H1 (cell line): ENCODE data around the gene PPFIA4. TPM values are rescaled to one million over a fixed set of nuclear protein-coding genes. Genes with fewer than 3 reads are reported as not detected.

ENCODE experiments used
- CTCF ChIA-PET: fragments of 300-600 bp; sonication (Branson Sonifier 250); formaldehyde crosslinking; loops from one replicate; lab custom pipeline; 2021; ENCODE audit not compliant: partially characterized antibody; lab: Charles Lee
- POLR2A ChIA-PET: fragments of 300-600 bp; sonication (Branson Sonifier 250); formaldehyde crosslinking; loops from one replicate; lab custom pipeline; 2021; ENCODE audit warnings: inconsistent platforms; ENCODE audit not compliant: partially characterized antibody; lab: Charles Lee
- DNase-seq, 2 experiments: peaks; one replicate each; pipeline versions ENCODE4 v3.0.0 to v3.0.0-alpha.2; 2010 to 2022; ENCODE audit warnings: low spot score in 2 of 2, low read depth in 1 of 2, mixed read lengths in 1 of 2
- FAIRE-seq: peaks from 2 replicates; lab custom pipeline; 2011; peaks lifted over from hg19 to GRCh38; lab: Jason Lieb, UNC
- H2AFZ ChIP-seq: 2 replicates; pipeline ENCODE4 v1.8.1; 2012; ENCODE audit warnings: low read length, inconsistent platforms
- H2AK5ac ChIP-seq: 2 replicates; pipeline ENCODE4 v1.6.1; 2013; ENCODE audit warnings: low read depth, low read length
- H2BK120ac ChIP-seq: replicated peaks from 2 replicates; pipeline ENCODE3; 2013; ENCODE audit warnings: low read depth, low read length, inconsistent platforms
- H2BK12ac ChIP-seq: 2 replicates; pipeline ENCODE4 v1.6.1; 2013; ENCODE audit warnings: low read depth, low read length
- H2BK15ac ChIP-seq: 2 replicates; pipeline ENCODE4 v1.6.1; 2013; ENCODE audit warnings: low read length
- H2BK20ac ChIP-seq: 2 replicates; pipeline ENCODE4 v1.6.1; 2013; ENCODE audit warnings: low read length
- H2BK5ac ChIP-seq: 2 replicates; pipeline ENCODE4 v1.6.1; 2013; ENCODE audit warnings: low read depth, low read length
- H3K14ac ChIP-seq: 2 replicates; pipeline ENCODE4 v1.6.1; 2013; ENCODE audit warnings: inconsistent platforms; ENCODE audit not compliant: insufficient read length
- H3K18ac ChIP-seq: 2 replicates; pipeline ENCODE4 v1.6.1; 2013; ENCODE audit warnings: low read length; ENCODE audit errors: extremely low read depth
- H3K23ac ChIP-seq: 2 replicates; pipeline ENCODE4 v1.6.1; 2013; ENCODE audit warnings: inconsistent platforms; ENCODE audit not compliant: insufficient read length
- H3K23me2 ChIP-seq: 2 replicates; pipeline ENCODE4 v1.6.1; 2013; ENCODE audit warnings: low read depth, low read length
- H3K27ac ChIP-seq: 2 replicates; pipeline ENCODE4 v1.6.1; 2011; ENCODE audit warnings: low read depth, low read length, inconsistent platforms
- H3K27me3 ChIP-seq, 4 experiments: replicated peaks in 1 of 4; 1 replicate in 1 of 4; 2 replicates in 3 of 4; pipeline versions ENCODE4 v1.6.1 to v1.8.1; 2011 to 2013; ENCODE audit warnings: low read length in 3 of 4, mild to moderate bottlenecking in 3 of 4, inconsistent platforms in 2 of 4, mixed read lengths in 2 of 4, moderate library complexity in 1 of 4; ENCODE audit not compliant: control insufficient read depth in 3 of 4, insufficient read depth in 3 of 4; ENCODE audit errors: extremely low read depth in 1 of 4
- H3K36me3 ChIP-seq, 4 experiments: 2 replicates each; pipeline versions ENCODE4 v1.6.1 to v1.8.1; 2011 to 2013; ENCODE audit warnings: mild to moderate bottlenecking in 4 of 4, low read length in 3 of 4, moderate library complexity in 2 of 4, control low read depth in 1 of 4, inconsistent platforms in 1 of 4; ENCODE audit not compliant: insufficient read depth in 4 of 4, control insufficient read depth in 2 of 4
- H3K4ac ChIP-seq: replicated peaks from 2 replicates; pipeline ENCODE3; 2013; ENCODE audit warnings: low read length, low read depth, mixed read lengths, inconsistent platforms; ENCODE audit not compliant: insufficient read length
- H3K4me1 ChIP-seq, 4 experiments: replicated peaks in 1 of 4; 1 replicate in 1 of 4; 2 replicates in 3 of 4; pipeline versions ENCODE4 v1.6.1 to v1.8.1; 2011 to 2013; ENCODE audit warnings: low read length in 3 of 4, inconsistent platforms in 2 of 4, mixed read lengths in 1 of 4; ENCODE audit not compliant: insufficient read depth in 4 of 4, control insufficient read depth in 3 of 4
- H3K4me2 ChIP-seq, 2 experiments: 2 replicates each; pipeline versions ENCODE4 v1.6.1 to v1.8.1; 2011 to 2013; ENCODE audit warnings: low read depth in 2 of 2, low read length in 2 of 2, control low read depth in 1 of 2, inconsistent platforms in 1 of 2, mild to moderate bottlenecking in 1 of 2; ENCODE audit not compliant: insufficient read depth in 1 of 2
- H3K4me3 ChIP-seq, 4 experiments: fragments of 200-600, 300-600 bp in 1 of 4; sonication (generic), shearing (Covaris generic), sonication (Bioruptor Twin) in 1 of 4; 2 replicates each; pipeline versions ENCODE4 v1.5.1 to v1.8.1; 2011 to 2016; ENCODE audit warnings: low read length in 4 of 4, low read depth in 3 of 4, control low read depth in 2 of 4, inconsistent platforms in 2 of 4, mild to moderate bottlenecking in 2 of 4, mixed read lengths in 1 of 4, moderate library complexity in 1 of 4; ENCODE audit not compliant: insufficient read depth in 2 of 4; ENCODE audit errors: extremely low read depth in 1 of 4
- H3K56ac ChIP-seq: replicated peaks from 2 replicates; pipeline ENCODE3; 2013; ENCODE audit warnings: low read depth, mild to moderate bottlenecking, mixed read lengths, low read length, inconsistent platforms; ENCODE audit not compliant: insufficient read length
- H3K79me1 ChIP-seq: 2 replicates; pipeline ENCODE4 v1.6.1; 2013; ENCODE audit warnings: low read depth, low read length, control low read depth
- H3K79me2 ChIP-seq, 2 experiments: 2 replicates each; pipeline versions ENCODE4 v1.6.1 to v1.8.1; 2012 to 2013; ENCODE audit warnings: low read length in 2 of 2, mild to moderate bottlenecking in 2 of 2, inconsistent platforms in 1 of 2; ENCODE audit not compliant: insufficient read depth in 2 of 2, control insufficient read depth in 1 of 2
- H3K9ac ChIP-seq, 4 experiments: replicated peaks in 1 of 4; 1 replicate in 1 of 4; 2 replicates in 3 of 4; pipeline versions ENCODE4 v1.6.1 to v1.8.1; 2011 to 2013; ENCODE audit warnings: low read depth in 3 of 4, low read length in 3 of 4, control low read depth in 2 of 4, mild to moderate bottlenecking in 2 of 4, moderate library complexity in 2 of 4, inconsistent platforms in 1 of 4; ENCODE audit errors: extremely low read depth in 1 of 4
- H3K9me3 ChIP-seq, 2 experiments: 2 replicates each; pipeline versions ENCODE4 v1.6.1 to v1.8.1; 2012 to 2013; ENCODE audit warnings: mild to moderate bottlenecking in 2 of 2, moderate library complexity in 2 of 2, control low read depth in 1 of 2, inconsistent platforms in 1 of 2, low read depth in 1 of 2, low read length in 1 of 2, mixed read lengths in 1 of 2; ENCODE audit not compliant: insufficient read depth in 2 of 2
- H4K20me1 ChIP-seq, 2 experiments: replicated peaks in 1 of 2; 2 replicates each; pipeline versions ENCODE3 to v1.8.1; 2011 to 2013; ENCODE audit warnings: inconsistent platforms in 2 of 2, low read length in 2 of 2, mild to moderate bottlenecking in 1 of 2; ENCODE audit not compliant: insufficient read depth in 2 of 2, control insufficient read depth in 1 of 2
- H4K5ac ChIP-seq: 2 replicates; pipeline ENCODE4 v1.6.1; 2013; ENCODE audit warnings: low read length, low read depth, mixed read lengths, inconsistent platforms; ENCODE audit not compliant: insufficient read length
- H4K8ac ChIP-seq: 2 replicates; pipeline ENCODE4 v1.8.0; 2013; ENCODE audit warnings: mild to moderate bottlenecking, moderate library complexity, low read length, inconsistent platforms; ENCODE audit not compliant: insufficient read depth; ENCODE audit errors: extremely low read depth
- H4K91ac ChIP-seq: replicated peaks from 2 replicates; pipeline ENCODE3; 2013; ENCODE audit warnings: low read length, mixed read lengths, inconsistent platforms; ENCODE audit not compliant: insufficient read length
- BCL11A ChIP-seq, 2 experiments: IDR thresholded peaks; one replicate each; pipeline ENCODE4 v1.6.1; 2011; ENCODE audit warnings: low read depth in 2 of 2, low read length in 2 of 2, mild to moderate bottlenecking in 2 of 2
- BRCA1 ChIP-seq: IDR thresholded peaks from 2 replicates; pipeline ENCODE4 v1.6.1; 2012; ENCODE audit warnings: low read depth, low read length, improper control_type of control experiment
- CBX8 ChIP-seq: fragments of 300-800, 300-1000 bp; sonication (generic); IDR thresholded peaks from 2 replicates; pipeline ENCODE4 v1.7.1; 2016; ENCODE audit warnings: low read depth, low read length, borderline replicate concordance
- FOSL1 ChIP-seq: IDR thresholded peaks from 2 replicates; pipeline ENCODE4 v1.6.1; 2011; ENCODE audit warnings: mild to moderate bottlenecking, low read depth, low read length, moderate library complexity; ENCODE audit not compliant: insufficient read depth
- HDAC2 ChIP-seq, 2 experiments: fragments of 300-600 bp in 1 of 2; sonication (generic) in 1 of 2; IDR thresholded peaks; 2 replicates each; pipeline ENCODE4 v1.6.1; 2011 to 2012; ENCODE audit warnings: low read depth in 2 of 2, low read length in 2 of 2, mild to moderate bottlenecking in 2 of 2, moderate library complexity in 2 of 2, borderline replicate concordance in 1 of 2, inconsistent platforms in 1 of 2
- KDM4A ChIP-seq: IDR thresholded peaks from one replicate; pipeline ENCODE4 v1.7.1; 2012; ENCODE audit warnings: low read depth, mild to moderate bottlenecking, moderate library complexity, low read length, inconsistent platforms; ENCODE audit not compliant: severe bottlenecking
- MAX ChIP-seq: IDR thresholded peaks from 2 replicates; pipeline ENCODE4 v1.6.1; 2012; ENCODE audit warnings: inconsistent platforms
- RBBP5 ChIP-seq: IDR thresholded peaks from 2 replicates; pipeline ENCODE4 v1.7.1; 2012; ENCODE audit warnings: low read depth, mild to moderate bottlenecking, inconsistent platforms, low read length, moderate library complexity, borderline replicate concordance
- RFX5 ChIP-seq: IDR thresholded peaks from 2 replicates; pipeline ENCODE4 v1.6.1; 2011; ENCODE audit warnings: low read depth, low read length, improper control_type of control experiment, borderline replicate concordance
- RXRA ChIP-seq: IDR thresholded peaks from 2 replicates; pipeline ENCODE4 v1.6.1; 2011; ENCODE audit warnings: low read depth, mild to moderate bottlenecking, low read length, moderate library complexity; ENCODE audit not compliant: insufficient read depth
- ZNF274 ChIP-seq: IDR thresholded peaks from 2 replicates; pipeline ENCODE4 v1.7.0; 2012; ENCODE audit warnings: low read length, borderline replicate concordance; ENCODE audit errors: extremely low read depth
- WGBS, 2 experiments: shearing (Covaris generic) in 1 of 2; methylation state at CpG; one replicate each; pipeline versions ENCODE4 v1.1.6 to v1.1.7; 2013 to 2015; ENCODE audit warnings: low lambda C conversion rate in 2 of 2, mixed read lengths in 2 of 2, inconsistent platforms in 1 of 2, low coverage in 1 of 2, missing lambda C conversion rate in 1 of 2; ENCODE audit not compliant: insufficient replicate concordance in 2 of 2, insufficient coverage in 1 of 2, insufficient read length in 1 of 2; ENCODE audit errors: extremely low coverage in 1 of 2, missing lambda C conversion rate in 1 of 2; 5-methylcytosine and 5-hydroxymethylcytosine counted together
- polyA plus RNA-seq, 7 experiments: library from polyadenylated mRNA; depleted of rRNA in 3 of 7; stranded (reverse) in 5 of 7; unstranded in 2 of 7; fragments of >200 nt in 5 of 7; fragments of 200-250 nt in 2 of 7; gene quantifications; 1 replicate in 5 of 7; 2 replicates in 1 of 7; 4 replicates in 1 of 7; pipeline versions ENCODE4 v1.2.1 to v1.2.3, GENCODE V29; 2011 to 2013; ENCODE audit warnings: missing spikeins in 2 of 7, mixed read lengths in 2 of 7
- total RNA-seq: library from RNA; stranded (reverse); fragmentation: NEBNext Ultra II Directional; extraction: Animal tissue kit (Norgen Biotek cat#: 25700); gene quantifications from 2 replicates; pipeline ENCODE4 v1.2.1, GENCODE V29; 2021

The PPFIA4 gene
- total and polyA plus RNA-seq, 2 of the 8 experiments (the other 6 are each of a cell fraction or from before 2014, with no cell fraction given) = 9.0 to 9.9 TPM

- Histone ChIP-seq H4K5ac (no peak overlapping the region), H3K36me3 (no peaks in the 10 kb centered on the region), H3K9me3 (no peaks in the 10 kb centered on the region), H2AK5ac (no peak overlapping the region), H2BK12ac (peak overlapping the region; percentile 53; the same call in 1 of the 2 replicates), H3K4me1 (peaks cover 9 to 11% (median 11%) of the 10 kb centered on the region in 4 experiments), H3K23ac (no peak overlapping the region), H3K79me2 (no peaks in the 10 kb centered on the region), H2AFZ (no peak overlapping the region), H2BK15ac (no peak overlapping the region), H4K20me1 (no peaks in the 10 kb centered on the region), H3K4ac (no peak overlapping the region), H3K27ac (no peak overlapping the region), H3K27me3 (peaks cover 0 to 8% (median 7%) of the 10 kb centered on the region in 4 experiments; a peak in 5 of 7 replicates), H2BK120ac (no peak overlapping the region), H4K8ac (no peak overlapping the region), H2BK20ac (no peak overlapping the region), H3K79me1 (no peaks in the 10 kb centered on the region), H3K4me3 (no peak overlapping the region), H3K18ac (no peak overlapping the region), H4K91ac (no peak overlapping the region), H3K4me2 (peak overlapping the region; percentile 5 to 29; a peak in 2 of 4 replicates), H3K56ac (no peak overlapping the region), H3K14ac (no peak overlapping the region), H2BK5ac (no peak overlapping the region), H3K23me2 (no peaks in the 10 kb centered on the region), H3K9ac (no peak overlapping the region)
- DNase-seq (no peak), FAIRE-seq (no peak)
- WGBS, 2 experiments = 65% methylated on average over 9 of the region's 9 CpGs; no CpG with 5 or more reads in 1 of the 2 experiments
- ChIA-PET POLR2A (interaction anchor here (0.7 to 1.2 kb wide), 4 partner anchors 10 to 1333 kb away, joined by 3 to 5 read pairs (median 3); no protein-coding TSS in a partner anchor), CTCF (interaction anchor here (0.7 to 16.4 kb wide), 18 partner anchors 8 to 193 kb away, joined by 3 to 275 read pairs (median 8); partner anchors contain the start of gene ADORA1)
- TF ChIP-seq KDM4A (no peak), RXRA (no peak), RFX5 (no peak), FOSL1 (no peak), BCL11A (IDR thresholded peaks at IDR 0.05; ENCODE audit: low read depth in 2 of 2, low read length in 2 of 2) (no peak), RBBP5 (no peak), HDAC2 (IDR thresholded peaks at IDR 0.05; ENCODE audit: borderline replicate concordance in 1 of 2, low read depth in 2 of 2, low read length in 2 of 2) (no peak), MAX (no peak), CBX8 (no peak), BRCA1 (no peak), ZNF274 (no peak)
Measured at GRCh38 chr1:203081465-203082230, 55.4 kb downstream of the PPFIA4 start.
